Bronchial epithelial cell (primary cell): ENCODE data around the gene CLRN3. TPM values are rescaled to one million over a fixed set of nuclear protein-coding genes. Genes with fewer than 3 reads are reported as not detected.

Experiments
- DNase-seq: peaks from one replicate; pipeline ENCODE4 v3.0.0-alpha.2; 2010; ENCODE audit warnings: low read depth
- FAIRE-seq: peaks from 2 replicates; lab custom pipeline; 2011; peaks lifted over from hg19 to GRCh38; lab: Jason Lieb, UNC
- H3K27me3 ChIP-seq: 2 replicates; pipeline ENCODE4 v1.5.1; 2011; ENCODE audit warnings: low read length; ENCODE audit not compliant: control insufficient read depth, insufficient read depth
- H3K36me3 ChIP-seq: 2 replicates; pipeline ENCODE4 v1.5.1; 2011; ENCODE audit warnings: low read length; ENCODE audit not compliant: control insufficient read depth, insufficient read depth
- H3K4me3 ChIP-seq: 2 replicates; pipeline ENCODE4 v1.5.1; 2011; ENCODE audit warnings: mild to moderate bottlenecking, low read depth, low read length, control low read depth
- total RNA-seq: library from RNA; depleted of rRNA; stranded (reverse); fragments of >200 nt; gene quantifications from 2 replicates; pipeline ENCODE4 v1.2.1, GENCODE V29; 2014
- TF ChIP-seq, protein P1 (sequence below): IDR thresholded peaks from 2 replicates; pipeline ENCODE4 v1.5.1; 2011; ENCODE audit warnings: mild to moderate bottlenecking, moderate library complexity, low read length, control low read depth, inconsistent platforms; ENCODE audit not compliant: insufficient read depth, severe bottlenecking

Gene CLRN3
- total RNA-seq, 1 donor from 2014 or later: not detected

DNA sequence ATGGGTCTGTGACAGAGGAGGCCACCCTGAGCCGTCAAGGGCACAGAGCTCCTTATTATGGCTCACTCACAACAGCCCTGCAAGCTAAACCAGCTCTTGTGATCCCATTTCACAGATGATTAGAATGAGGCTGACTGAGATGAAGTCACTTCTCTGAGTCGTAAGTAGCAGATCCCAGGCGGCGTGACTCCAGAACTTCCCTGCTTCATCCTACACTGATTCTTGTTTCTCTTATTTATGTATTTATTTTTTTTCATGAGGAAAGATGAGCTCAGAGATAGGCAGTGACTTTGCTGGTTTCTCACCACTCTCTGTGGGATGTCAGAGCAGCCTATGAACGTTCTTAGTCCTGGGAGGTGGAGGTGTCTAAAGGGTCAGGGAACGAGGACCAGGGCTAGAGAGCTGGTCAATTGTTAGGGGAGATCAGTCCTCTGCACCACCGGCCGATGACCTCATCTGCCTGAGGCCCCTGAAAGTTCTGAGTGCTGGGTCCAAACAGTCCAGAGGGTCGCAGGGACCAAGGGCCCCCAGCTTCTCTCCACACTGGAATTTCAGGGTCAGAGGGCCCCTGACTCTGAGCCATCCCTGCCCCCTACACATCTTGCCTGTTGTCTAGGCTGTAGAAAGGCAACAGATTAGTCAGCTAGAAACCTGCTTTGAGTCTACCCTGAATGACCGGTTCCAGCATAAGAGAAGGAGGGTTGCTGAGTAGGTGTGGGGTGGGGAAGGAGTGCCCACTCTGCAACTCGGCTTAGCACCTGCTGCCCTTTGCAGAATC is 17.9 kb downstream of the CLRN3 start:
- no peak for FAIRE-seq
- no peaks in the 10 kb centered on the region for H3K36me3 ChIP-seq
- TF ChIP-seq, protein P1, sequence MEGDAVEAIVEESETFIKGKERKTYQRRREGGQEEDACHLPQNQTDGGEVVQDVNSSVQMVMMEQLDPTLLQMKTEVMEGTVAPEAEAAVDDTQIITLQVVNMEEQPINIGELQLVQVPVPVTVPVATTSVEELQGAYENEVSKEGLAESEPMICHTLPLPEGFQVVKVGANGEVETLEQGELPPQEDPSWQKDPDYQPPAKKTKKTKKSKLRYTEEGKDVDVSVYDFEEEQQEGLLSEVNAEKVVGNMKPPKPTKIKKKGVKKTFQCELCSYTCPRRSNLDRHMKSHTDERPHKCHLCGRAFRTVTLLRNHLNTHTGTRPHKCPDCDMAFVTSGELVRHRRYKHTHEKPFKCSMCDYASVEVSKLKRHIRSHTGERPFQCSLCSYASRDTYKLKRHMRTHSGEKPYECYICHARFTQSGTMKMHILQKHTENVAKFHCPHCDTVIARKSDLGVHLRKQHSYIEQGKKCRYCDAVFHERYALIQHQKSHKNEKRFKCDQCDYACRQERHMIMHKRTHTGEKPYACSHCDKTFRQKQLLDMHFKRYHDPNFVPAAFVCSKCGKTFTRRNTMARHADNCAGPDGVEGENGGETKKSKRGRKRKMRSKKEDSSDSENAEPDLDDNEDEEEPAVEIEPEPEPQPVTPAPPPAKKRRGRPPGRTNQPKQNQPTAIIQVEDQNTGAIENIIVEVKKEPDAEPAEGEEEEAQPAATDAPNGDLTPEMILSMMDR: no peak
- no peaks in the 10 kb centered on the region for H3K27me3 ChIP-seq
- H3K4me3 ChIP-seq: no peak overlapping the region
- DNase-seq: peak; percentile 36

DNA sequence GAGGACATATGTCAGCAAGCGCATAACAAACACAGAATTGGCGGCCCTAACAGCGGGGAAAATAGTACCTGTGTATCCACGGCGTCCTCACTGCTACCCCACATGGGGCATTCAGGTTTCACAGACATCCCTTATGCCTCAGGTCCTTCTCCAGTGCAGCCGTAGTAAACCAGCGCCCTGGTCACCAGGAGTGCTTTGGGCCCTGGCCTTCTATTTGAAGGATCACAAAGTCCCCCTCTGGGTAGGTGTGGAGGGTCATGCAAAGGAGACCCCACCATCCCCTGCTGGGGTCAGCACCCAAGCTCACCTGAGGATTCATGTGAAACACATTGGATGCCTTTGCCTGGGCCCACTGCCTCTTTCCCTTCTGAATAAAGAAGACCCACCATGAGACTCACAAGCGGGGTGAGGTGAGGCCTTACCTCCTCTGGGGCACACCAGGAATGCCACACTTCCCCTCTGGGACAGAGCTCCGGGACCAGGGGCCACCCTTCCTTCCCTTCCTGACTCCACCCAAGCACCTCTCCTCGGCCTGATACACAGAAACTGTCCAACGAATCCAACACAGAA is 18.8 kb downstream of the CLRN3 start:
- Histone ChIP-seq H3K27me3 (no peaks in the 10 kb centered on the region), H3K36me3 (no peaks in the 10 kb centered on the region), H3K4me3 (no peak overlapping the region)
- FAIRE-seq (no peak), DNase-seq (no peak)
- TF ChIP-seq, protein P1: no peak

DNA sequence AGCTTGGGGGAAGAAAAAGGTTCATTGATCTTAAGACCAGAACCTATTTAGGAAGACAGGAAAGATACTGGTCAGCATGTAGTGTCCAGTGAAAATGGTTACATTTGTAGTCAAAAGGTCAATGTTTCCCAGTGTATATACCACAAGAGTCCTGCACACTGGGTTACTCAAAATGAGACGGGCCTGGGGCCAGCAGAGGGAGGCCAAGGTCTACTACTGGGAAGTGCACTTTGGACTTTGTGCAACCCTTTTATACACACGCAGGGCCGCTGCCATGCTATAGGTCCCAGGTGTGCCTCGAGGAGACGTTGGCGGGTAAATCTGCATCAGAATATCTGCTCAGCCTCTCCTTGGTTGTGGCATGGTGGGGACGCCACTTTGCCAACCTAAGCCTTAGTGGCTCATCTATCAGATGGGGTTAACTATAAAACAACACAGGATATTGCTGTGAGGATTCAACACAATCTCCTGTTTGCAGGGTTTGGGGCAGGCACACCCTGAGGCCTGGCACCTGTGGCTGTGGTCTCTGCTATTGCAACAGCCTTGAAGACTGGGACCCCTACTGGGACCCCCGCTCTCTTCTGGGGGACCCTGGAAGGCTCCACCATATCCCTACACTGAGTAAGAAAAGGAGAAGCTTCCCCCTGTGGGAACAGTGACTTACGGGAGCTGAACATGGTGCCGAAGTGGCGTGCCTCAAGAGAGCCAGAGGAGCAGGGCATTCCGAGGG is 19.7 kb downstream of the CLRN3 start:
- H3K27me3 ChIP-seq: no peaks in the 10 kb centered on the region
- FAIRE-seq (no peak), DNase-seq (no peak)
- no peaks in the 10 kb centered on the region for H3K36me3 ChIP-seq
- TF ChIP-seq, protein P1: no peak
- no peak overlapping the region for H3K4me3 ChIP-seq

DNA sequence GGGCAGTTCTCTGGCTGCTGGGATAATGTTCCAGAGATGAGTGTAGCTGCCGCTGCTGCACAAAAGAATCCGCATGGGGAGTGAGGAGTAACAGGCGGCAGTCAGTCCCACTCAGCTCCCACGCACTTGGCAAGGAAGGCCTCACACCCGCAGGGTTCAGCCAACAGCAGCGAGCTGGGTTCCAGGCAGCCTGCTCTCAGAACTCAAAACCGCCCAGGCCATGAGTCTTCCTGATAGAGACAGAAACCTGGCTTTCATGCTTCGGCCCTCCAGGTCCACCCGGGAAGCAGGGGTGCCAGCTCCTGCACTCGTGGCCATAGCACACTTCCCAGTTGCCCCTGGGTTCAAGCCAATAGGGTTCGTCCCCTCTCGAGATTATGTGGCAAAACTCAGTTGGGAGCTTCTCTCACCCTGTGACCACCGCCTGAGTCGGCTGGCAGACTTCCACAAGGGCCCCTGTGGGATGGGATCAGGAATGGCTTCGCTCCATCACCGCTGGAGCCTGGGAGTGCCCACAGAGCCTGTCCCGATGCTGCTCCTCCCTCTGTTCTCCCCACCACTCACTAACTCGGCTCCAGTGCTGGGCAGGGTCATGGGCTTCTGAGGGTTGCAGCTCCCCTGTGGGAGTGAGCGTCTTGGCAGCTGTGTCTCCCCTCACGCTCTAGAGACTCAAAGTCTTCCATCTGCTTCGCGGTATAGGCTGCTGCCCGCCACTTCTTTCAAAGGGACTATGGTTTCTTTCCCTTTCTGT is 20.6 kb downstream of the CLRN3 start:
- H3K4me3 ChIP-seq: no peak overlapping the region
- TF ChIP-seq, protein P1: no peak
- FAIRE-seq (no peak), DNase-seq (peak; percentile 75)
- no peaks in the 10 kb centered on the region for H3K36me3 ChIP-seq
- no peaks in the 10 kb centered on the region for H3K27me3 ChIP-seq

DNA sequence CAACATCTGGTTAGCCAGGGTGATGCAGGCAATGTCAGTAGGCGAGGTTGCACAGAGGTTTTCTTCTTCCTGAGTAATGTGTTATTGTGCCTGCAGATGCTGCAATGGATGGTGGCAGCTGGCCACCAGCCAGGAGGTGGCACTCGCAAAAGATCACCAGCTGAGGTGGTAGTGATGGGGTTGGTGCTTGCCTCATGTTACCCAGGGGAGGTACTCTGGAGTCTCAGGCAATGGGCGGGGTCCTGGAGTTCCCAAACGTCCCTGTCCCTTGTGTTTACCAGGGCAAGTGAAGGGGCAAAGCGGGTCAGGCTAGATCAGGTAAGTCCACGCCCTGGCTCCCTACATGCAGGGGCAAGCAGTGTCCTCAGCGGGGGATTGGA is 21.1 kb downstream of the CLRN3 start:
- Histone ChIP-seq H3K27me3 (no peaks in the 10 kb centered on the region), H3K36me3 (no peaks in the 10 kb centered on the region), H3K4me3 (no peak overlapping the region)
- FAIRE-seq (no peak), DNase-seq (no peak)
- TF ChIP-seq, protein P1: no peak
